ENCODE results near the gene USPL1.

Gene USPL1

GRCh38 chr13:30698488-30699005 lies 80.8 kb downstream of the USPL1 start:
- DNase-seq = no peak

- no peak for DNase-seq
Measured at GRCh38 chr13:30700364-30700763, 82.6 kb downstream of the USPL1 start.

- no peak for DNase-seq
Measured at GRCh38 chr13:30702006-30702405, 84.3 kb downstream of the USPL1 start.

GRCh38 chr13:30704596-30704995 lies 86.9 kb downstream of the USPL1 start:
- no peak for DNase-seq

- DNase-seq = no peak
Measured at GRCh38 chr13:30705680-30706079, 88.0 kb downstream of the USPL1 start.

- no peak for DNase-seq
Measured at GRCh38 chr13:30708541-30708940, 90.8 kb downstream of the USPL1 start.

Measured in CD4-positive, alpha-beta T cell treated with Interleukin-21 for 1 hour (primary cell).